ENCODE data around the gene PXDN.

Gene PXDN

DNA sequence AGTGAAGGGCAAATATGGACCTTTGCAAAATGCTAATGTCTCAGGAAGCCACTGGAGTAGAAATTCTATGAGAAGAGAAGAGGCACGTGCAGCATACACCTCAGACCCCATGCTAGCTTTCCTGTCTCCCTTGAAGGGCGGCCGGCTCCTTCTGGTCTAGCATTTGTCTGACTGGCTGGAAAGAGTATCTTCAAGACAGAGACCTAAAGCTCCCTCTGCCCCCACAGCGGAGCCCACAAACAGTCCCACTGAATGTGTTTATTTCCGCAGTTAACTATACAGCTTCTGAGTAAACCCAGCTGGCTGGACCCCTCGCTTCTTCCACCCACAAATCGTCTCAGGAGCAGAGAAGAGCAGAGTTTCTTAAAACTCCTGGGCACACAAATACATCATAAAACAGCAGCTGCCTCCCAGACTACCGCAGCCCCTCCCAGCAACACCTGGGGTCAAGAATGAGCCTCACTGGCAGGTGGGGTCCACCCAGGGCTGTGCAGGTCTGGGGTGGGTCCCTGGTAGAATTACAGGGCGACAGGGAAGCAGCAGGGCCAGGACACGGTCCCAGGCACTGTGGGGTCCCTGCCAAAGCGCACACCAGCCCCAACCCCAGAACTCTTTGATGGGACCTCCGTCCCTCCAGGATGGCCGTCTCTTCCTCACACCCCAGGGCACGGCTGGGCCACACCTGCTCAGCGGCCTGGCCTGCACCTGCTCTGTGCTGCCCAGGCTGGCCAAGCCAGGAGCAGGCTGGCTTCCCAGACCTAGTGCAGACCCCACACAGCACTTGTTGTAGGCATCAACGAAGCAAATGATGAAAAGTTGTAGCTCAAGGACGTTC is 103.8 kb downstream of the PXDN start:
- Histone ChIP-seq H3K4me2 (ENCODE audit: low read length) (no peak overlapping the region), H4K20me1 (ENCODE audit: control insufficient read depth, insufficient read depth, low read depth, low read length) (no peaks in the 10 kb centered on the region), H3K27me3 (ENCODE audit: control insufficient read depth, low read length) (no peaks in the 10 kb centered on the region), H3K36me3 (ENCODE audit: control insufficient read depth, low read length) (no peaks in the 10 kb centered on the region), H3K9me2 (replicated peaks; ENCODE audit: control insufficient read depth, low read length) (no peaks in the 10 kb centered on the region), H3K4me3 (ENCODE audit: low read length) (no peak overlapping the region), H3F3A (ENCODE audit: control insufficient read depth, insufficient read depth) (no peaks in the 10 kb centered on the region), H3K79me2 (ENCODE audit: control insufficient read depth, low read length) (no peaks in the 10 kb centered on the region), H3K4me1 (ENCODE audit: control insufficient read depth, low read length) (no peaks in the 10 kb centered on the region), H3K27ac (ENCODE audit: low read depth, low read length) (no peak overlapping the region), H3K9me3 (ENCODE audit: control insufficient read depth, insufficient read depth, low read length) (no peaks in the 10 kb centered on the region)
- TF ChIP-seq, protein P1, sequence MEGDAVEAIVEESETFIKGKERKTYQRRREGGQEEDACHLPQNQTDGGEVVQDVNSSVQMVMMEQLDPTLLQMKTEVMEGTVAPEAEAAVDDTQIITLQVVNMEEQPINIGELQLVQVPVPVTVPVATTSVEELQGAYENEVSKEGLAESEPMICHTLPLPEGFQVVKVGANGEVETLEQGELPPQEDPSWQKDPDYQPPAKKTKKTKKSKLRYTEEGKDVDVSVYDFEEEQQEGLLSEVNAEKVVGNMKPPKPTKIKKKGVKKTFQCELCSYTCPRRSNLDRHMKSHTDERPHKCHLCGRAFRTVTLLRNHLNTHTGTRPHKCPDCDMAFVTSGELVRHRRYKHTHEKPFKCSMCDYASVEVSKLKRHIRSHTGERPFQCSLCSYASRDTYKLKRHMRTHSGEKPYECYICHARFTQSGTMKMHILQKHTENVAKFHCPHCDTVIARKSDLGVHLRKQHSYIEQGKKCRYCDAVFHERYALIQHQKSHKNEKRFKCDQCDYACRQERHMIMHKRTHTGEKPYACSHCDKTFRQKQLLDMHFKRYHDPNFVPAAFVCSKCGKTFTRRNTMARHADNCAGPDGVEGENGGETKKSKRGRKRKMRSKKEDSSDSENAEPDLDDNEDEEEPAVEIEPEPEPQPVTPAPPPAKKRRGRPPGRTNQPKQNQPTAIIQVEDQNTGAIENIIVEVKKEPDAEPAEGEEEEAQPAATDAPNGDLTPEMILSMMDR (IDR thresholded peaks at IDR 0.05; ENCODE audit: low read depth, low read length, poor library complexity, severe bottlenecking): no peak
- TF ChIP-seq EZH2phosphoT487 (IDR thresholded peaks at IDR 0.05; ENCODE audit: borderline replicate concordance, low read length): no peak

DNA sequence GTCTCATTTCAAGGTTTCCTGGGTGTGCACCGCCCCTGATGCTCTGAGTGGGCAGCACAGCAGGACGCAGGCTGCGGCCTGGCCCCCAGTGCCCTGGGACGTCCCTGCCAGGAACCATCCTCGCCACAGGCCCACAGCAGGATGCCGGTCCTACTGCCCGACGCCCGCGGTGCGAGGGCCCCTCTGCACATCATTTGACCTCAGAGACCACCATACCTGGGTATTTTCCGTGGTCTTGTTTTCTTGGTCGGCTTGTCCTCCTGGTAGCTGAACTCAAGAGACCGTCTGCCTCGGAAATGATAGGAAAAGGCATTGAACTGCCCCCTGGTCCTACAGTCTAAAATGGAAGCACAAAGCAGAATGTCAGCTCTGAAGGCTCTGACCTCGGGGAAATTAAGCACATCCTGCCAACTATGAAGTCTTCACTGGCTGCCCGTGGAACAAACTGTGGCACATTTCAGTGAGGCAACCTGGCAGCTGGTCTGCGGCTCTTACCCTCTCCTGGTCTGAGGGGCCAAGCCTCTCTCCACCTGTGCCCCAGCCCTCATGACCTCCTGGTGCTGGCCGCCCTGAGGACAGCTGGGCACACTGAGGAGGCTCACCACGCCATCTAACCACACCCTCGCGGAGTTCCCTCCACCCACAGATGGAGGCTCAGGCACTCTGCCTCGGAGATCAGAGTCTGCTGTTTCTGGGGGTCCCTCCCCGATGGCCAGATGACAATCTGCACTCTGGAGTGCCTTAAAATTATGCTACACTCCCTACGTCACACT is 105.0 kb downstream of the PXDN start:
- no peaks in the 10 kb centered on the region for H3K36me3 ChIP-seq (ENCODE audit: control insufficient read depth, low read length)
- H3K79me2 ChIP-seq (ENCODE audit: control insufficient read depth, low read length): no peaks in the 10 kb centered on the region
- H3K27me3 ChIP-seq (ENCODE audit: control insufficient read depth, low read length): no peaks in the 10 kb centered on the region
- no peak overlapping the region for H3K4me2 ChIP-seq (ENCODE audit: low read length)
- no peaks in the 10 kb centered on the region for H3K9me2 ChIP-seq (replicated peaks; ENCODE audit: control insufficient read depth, low read length)
- no peak overlapping the region for H3K27ac ChIP-seq (ENCODE audit: low read depth, low read length)
- H3K9me3 ChIP-seq (ENCODE audit: control insufficient read depth, insufficient read depth, low read length): no peaks in the 10 kb centered on the region
- no peak for TF ChIP-seq EZH2phosphoT487 (IDR thresholded peaks at IDR 0.05; ENCODE audit: borderline replicate concordance, low read length)
- TF ChIP-seq, protein P1 (IDR thresholded peaks at IDR 0.05; ENCODE audit: low read depth, low read length, poor library complexity, severe bottlenecking): no peak
- no peak overlapping the region for H3K4me3 ChIP-seq (ENCODE audit: low read length)
- no peaks in the 10 kb centered on the region for H3K4me1 ChIP-seq (ENCODE audit: control insufficient read depth, low read length)
- H3F3A ChIP-seq (ENCODE audit: control insufficient read depth, insufficient read depth): no peaks in the 10 kb centered on the region
- no peaks in the 10 kb centered on the region for H4K20me1 ChIP-seq (ENCODE audit: control insufficient read depth, insufficient read depth, low read depth, low read length)

DNA sequence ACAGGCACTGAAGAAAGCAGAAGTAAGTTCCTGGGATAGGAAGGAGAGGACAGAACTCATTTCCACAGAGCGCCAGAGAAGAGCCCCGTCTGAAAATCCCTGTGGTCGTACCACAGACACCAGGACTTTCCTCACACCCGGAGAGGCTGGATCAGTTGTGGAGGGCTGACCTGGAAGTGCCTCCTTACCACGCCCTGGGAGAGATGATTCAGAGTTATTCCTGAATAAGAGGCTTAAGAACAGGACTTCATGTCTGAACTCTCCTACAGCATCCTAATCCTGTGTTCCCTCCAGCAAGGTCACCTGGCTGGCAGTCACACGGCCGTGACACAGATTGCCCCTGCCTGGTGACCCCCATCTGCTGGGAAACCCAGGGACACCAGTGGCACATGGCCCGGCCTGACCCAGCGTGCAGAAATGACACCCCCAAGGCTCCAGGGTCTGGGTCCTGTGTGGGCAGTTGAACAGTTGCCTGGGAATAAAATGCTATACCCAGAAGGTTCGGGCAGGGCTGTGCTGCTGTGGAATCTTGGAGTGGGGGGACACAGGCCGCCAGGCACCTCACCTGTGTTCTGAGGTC is 105.9 kb downstream of the PXDN start:
- H3K79me2 ChIP-seq (ENCODE audit: control insufficient read depth, low read length): no peaks in the 10 kb centered on the region
- no peak overlapping the region for H3K27ac ChIP-seq (ENCODE audit: low read depth, low read length)
- H3K9me3 ChIP-seq (ENCODE audit: control insufficient read depth, insufficient read depth, low read length): no peaks in the 10 kb centered on the region
- no peaks in the 10 kb centered on the region for H3K36me3 ChIP-seq (ENCODE audit: control insufficient read depth, low read length)
- H3K4me3 ChIP-seq (ENCODE audit: low read length): no peak overlapping the region
- H3K4me1 ChIP-seq (ENCODE audit: control insufficient read depth, low read length): no peaks in the 10 kb centered on the region
- no peak overlapping the region for H3K4me2 ChIP-seq (ENCODE audit: low read length)
- H3K9me2 ChIP-seq (replicated peaks; ENCODE audit: control insufficient read depth, low read length): no peaks in the 10 kb centered on the region
- no peaks in the 10 kb centered on the region for H4K20me1 ChIP-seq (ENCODE audit: control insufficient read depth, insufficient read depth, low read depth, low read length)
- H3K27me3 ChIP-seq (ENCODE audit: control insufficient read depth, low read length): no peaks in the 10 kb centered on the region
- H3F3A ChIP-seq (ENCODE audit: control insufficient read depth, insufficient read depth): no peaks in the 10 kb centered on the region
- TF ChIP-seq EZH2phosphoT487 (IDR thresholded peaks at IDR 0.05; ENCODE audit: borderline replicate concordance, low read length): no peak
- TF ChIP-seq, protein P1 (IDR thresholded peaks at IDR 0.05; ENCODE audit: low read depth, low read length, poor library complexity, severe bottlenecking): no peak

Data from DOHH2 (cell line).